GM12801 (cell line): ENCODE measurements around the gene SEMA5A.

Experiments
- CTCF ChIP-seq: IDR thresholded peaks from one replicate; pipeline ENCODE4 v1.5.1; 2011; ENCODE audit warnings: control low read depth; ENCODE audit not compliant: insufficient read length; ENCODE audit errors: extremely low read depth

Gene SEMA5A

GRCh38 chr5:9557696-9558095, 11.8 kb upstream of the SEMA5A start:
- TF ChIP-seq CTCF = no peak

- TF ChIP-seq CTCF = no peak
Measured at GRCh38 chr5:9555961-9556360, 10.1 kb upstream of the SEMA5A start.

GRCh38 chr5:9554122-9554521, 8.2 kb upstream of the SEMA5A start:
- no peak for TF ChIP-seq CTCF

GRCh38 chr5:9553561-9553960, 7.7 kb upstream of the SEMA5A start:
- TF ChIP-seq CTCF = no peak

GRCh38 chr5:9551567-9552537, 6.0 kb upstream of the SEMA5A start:
- no peak for TF ChIP-seq CTCF

GRCh38 chr5:9549941-9550340, 4.1 kb upstream of the SEMA5A start:
- TF ChIP-seq CTCF = no peak

- TF ChIP-seq CTCF = no peak
Measured at GRCh38 chr5:9547122-9547947, 1.5 kb upstream of the SEMA5A start.
